ENCODE data around the gene HOXC9. TPM values are rescaled to one million over a fixed set of nuclear protein-coding genes. Genes with fewer than 3 reads are reported as not detected.

Gene HOXC9
- total and polyA plus RNA-seq, 2 experiments from 2014 or later, result not detected

GRCh38 chr12:53970451-53970850 is 29.5 kb upstream of the HOXC9 start:
- Histone ChIP-seq H3K36me3 (no peaks in the 10 kb centered on the region), H3K9me3 (ENCODE audit: low read depth) (no peaks in the 10 kb centered on the region), H3K27me3 (peaks cover 100% of the 10 kb centered on the region), H3K4me1 (ENCODE audit: low read depth) (peaks cover 3% of the 10 kb centered on the region), H3K27ac (no peak overlapping the region), H3K4me3 (no peak overlapping the region)
- TF ChIP-seq CTCF (IDR thresholded peaks at IDR 0.05; ENCODE audit: low read depth, low read length), result no peak
- DNase-seq (ENCODE audit: low read depth in 1 of 2, low spot score in 1 of 2), result no peak

- Histone ChIP-seq H3K4me1 (ENCODE audit: low read depth) (peaks cover 4% of the 10 kb centered on the region), H3K9me3 (ENCODE audit: low read depth) (no peaks in the 10 kb centered on the region), H3K27ac (no peak overlapping the region), H3K36me3 (no peaks in the 10 kb centered on the region), H3K4me3 (no peak overlapping the region), H3K27me3 (peaks cover 100% of the 10 kb centered on the region)
- DNase-seq (ENCODE audit: low read depth in 1 of 2, low spot score in 1 of 2), result no peak
- TF ChIP-seq CTCF (IDR thresholded peaks at IDR 0.05; ENCODE audit: low read depth, low read length), result no peak
These were observed 28.8 kb upstream of the HOXC9 start for GRCh38 chr12:53971129-53971528.

GRCh38 chr12:53971686-53972085 is 28.3 kb upstream of the HOXC9 start:
- peaks cover 4% of the 10 kb centered on the region for H3K4me1 ChIP-seq (ENCODE audit: low read depth)
- peaks cover 100% of the 10 kb centered on the region for H3K27me3 ChIP-seq
- DNase-seq (ENCODE audit: low read depth in 1 of 2, low spot score in 1 of 2), result no peak
- no peak overlapping the region for H3K4me3 ChIP-seq
- H3K36me3 ChIP-seq, result no peaks in the 10 kb centered on the region
- no peak overlapping the region for H3K27ac ChIP-seq
- H3K9me3 ChIP-seq (ENCODE audit: low read depth), result no peaks in the 10 kb centered on the region
- TF ChIP-seq CTCF (IDR thresholded peaks at IDR 0.05; ENCODE audit: low read depth, low read length), result no peak

GRCh38 chr12:53972152-53972702 is 27.7 kb upstream of the HOXC9 start:
- Histone ChIP-seq H3K36me3 (no peaks in the 10 kb centered on the region), H3K4me1 (ENCODE audit: low read depth) (peaks cover 4% of the 10 kb centered on the region), H3K9me3 (ENCODE audit: low read depth) (no peaks in the 10 kb centered on the region), H3K27me3 (peaks cover 100% of the 10 kb centered on the region), H3K4me3 (no peak overlapping the region), H3K27ac (no peak overlapping the region)
- no peak for TF ChIP-seq CTCF (IDR thresholded peaks at IDR 0.05; ENCODE audit: low read depth, low read length)
- no peak for DNase-seq (ENCODE audit: low read depth in 1 of 2, low spot score in 1 of 2)

- Histone ChIP-seq H3K4me3 (no peak within 1 kb of the TSS), H3K4me1 (ENCODE audit: low read depth) (peaks cover 4% of the 10 kb centered on the region), H3K9me3 (ENCODE audit: low read depth) (no peaks in the 10 kb centered on the region), H3K27me3 (peaks cover 100% of the 10 kb centered on the region), H3K36me3 (no peaks in the 10 kb centered on the region), H3K27ac (no peak within 1 kb of the TSS)
- TF ChIP-seq CTCF (IDR thresholded peaks at IDR 0.05; ENCODE audit: low read depth, low read length), result no peak
- no peak for DNase-seq (ENCODE audit: low read depth in 1 of 2, low spot score in 1 of 2)
These were observed 27.2 kb upstream of the HOXC9 start, which contains the start of gene HOXC11 for GRCh38 chr12:53972722-53973235. HOXC11 (plus strand) TSS chr12:53973126; CDS start chr12:53973242, 116 bp downstream.

All from cardiac muscle cell (in vitro differentiated cells and primary cell).